Measurements from ENCODE around the gene ZNF57.
"Not testable (repeated sequence)": the region's sequence is repeated elsewhere in the genome, so short reads cannot be mapped to it uniquely, and the experiment has no call there.

Gene ZNF57

GRCh38 chr19:2900296-2901252 lies at the start of gene ZNF57:
ZNF57 (plus strand) TSS chr19:2900928; CDS start chr19:2901046, 118 bp downstream.
- DNase-seq (ENCODE audit: low read depth): peak; percentile 95

GRCh38 chr19:2852598-2852997 lies 48.1 kb upstream of the ZNF57 start:
- DNase-seq (ENCODE audit: low read depth): no peak

GRCh38 chr19:2853015-2853606 lies 47.6 kb upstream of the ZNF57 start:
- no peak for DNase-seq (ENCODE audit: low read depth)

GRCh38 chr19:2854849-2855248 lies 45.9 kb upstream of the ZNF57 start:
- DNase-seq (ENCODE audit: low read depth): no peak

GRCh38 chr19:2856457-2857050 lies 44.2 kb upstream of the ZNF57 start:
- DNase-seq (ENCODE audit: low read depth): no peak

- no peak for DNase-seq (ENCODE audit: low read depth)
These were observed 41.9 kb upstream of the ZNF57 start for GRCh38 chr19:2858864-2859263.

GRCh38 chr19:2863816-2864215 lies 36.9 kb upstream of the ZNF57 start:
- DNase-seq (ENCODE audit: low read depth): no peak

GRCh38 chr19:2865334-2866100 lies 35.2 kb upstream of the ZNF57 start:
- no peak for DNase-seq (ENCODE audit: low read depth)

- no peak for DNase-seq (ENCODE audit: low read depth)
These were observed 34.2 kb upstream of the ZNF57 start for GRCh38 chr19:2866495-2867024.

- no peak for DNase-seq (ENCODE audit: low read depth)
These were observed 33.4 kb upstream of the ZNF57 start, which contains the start of gene ZNF556 for GRCh38 chr19:2867025-2867991. ZNF556 (plus strand) TSS chr19:2867335; CDS start chr19:2867422, 87 bp downstream.

GRCh38 chr19:2869618-2870017 lies 31.1 kb upstream of the ZNF57 start:
- no peak for DNase-seq (ENCODE audit: low read depth)

GRCh38 chr19:2872175-2872574 lies 28.6 kb upstream of the ZNF57 start:
- DNase-seq (ENCODE audit: low read depth): not testable (repeated sequence)

GRCh38 chr19:2877398-2878331 lies 23.1 kb upstream of the ZNF57 start:
- no peak for DNase-seq (ENCODE audit: low read depth)

- no peak for DNase-seq (ENCODE audit: low read depth)
These were observed 16.9 kb upstream of the ZNF57 start for GRCh38 chr19:2883686-2884439.

GRCh38 chr19:2885736-2886135 lies 15.0 kb upstream of the ZNF57 start:
- DNase-seq (ENCODE audit: low read depth): no peak

- DNase-seq (ENCODE audit: low read depth): no peak
These were observed 13.3 kb upstream of the ZNF57 start for GRCh38 chr19:2887391-2887914.

- no peak for DNase-seq (ENCODE audit: low read depth)
These were observed 11.9 kb upstream of the ZNF57 start for GRCh38 chr19:2888731-2889224.

- DNase-seq (ENCODE audit: low read depth): not testable (repeated sequence)
These were observed 10.2 kb upstream of the ZNF57 start for GRCh38 chr19:2890531-2890930.
